VCaP (cell line): ENCODE results near the gene KXD1.

Source experiments
- H3K27ac ChIP-seq: fragments of 450-650 bp; 2 replicates; pipeline ENCODE4 v1.5.1; 2017
- CTCF ChIP-seq: fragments of 450-650 bp; conservative IDR thresholded peaks from 2 replicates; pipeline ENCODE4 v1.5.1; 2017; ENCODE audit warnings: mild to moderate bottlenecking, moderate library complexity

KXD1 gene

GRCh38 chr19:18557411-18558201 is at the start of gene KXD1:
Gene KXD1, plus strand, starts transcription at chr19:18557870. Its CDS starts 4,187 bp downstream, at chr19:18562057.
- H3K27ac ChIP-seq = peak within 1 kb of the TSS; percentile 83
- no peak for TF ChIP-seq CTCF

- peak overlapping the region; percentile 94 for H3K27ac ChIP-seq
- TF ChIP-seq CTCF = no peak
Measured at GRCh38 chr19:18508585-18508984, 49.1 kb upstream of the KXD1 start.

GRCh38 chr19:18510216-18510615 is 47.5 kb upstream of the KXD1 start:
- no peak for TF ChIP-seq CTCF

GRCh38 chr19:18513868-18514267 is 43.8 kb upstream of the KXD1 start:
- H3K27ac ChIP-seq = no peak overlapping the region
- TF ChIP-seq CTCF = no peak

More at GRCh38 chr19:18510216-18510615, 47.5 kb upstream of the KXD1 start:
- H3K27ac ChIP-seq = peak overlapping the region; percentile 94; the same call in 1 of the 2 replicates

- H3K27ac ChIP-seq = peak overlapping the region; percentile 9; the same call in 1 of the 2 replicates
- TF ChIP-seq CTCF = no peak
Measured at GRCh38 chr19:18514800-18515682, 42.6 kb upstream of the KXD1 start.

GRCh38 chr19:18515959-18516358 is 41.7 kb upstream of the KXD1 start:
- TF ChIP-seq CTCF = no peak
- no peak overlapping the region; the same call in 1 of the 2 replicates for H3K27ac ChIP-seq

- 0 out of 2 replicates have a peak overlapping the region, but pooled peaks have one; percentile 93 for H3K27ac ChIP-seq
- no peak for TF ChIP-seq CTCF
Measured at GRCh38 chr19:18517606-18518005, 40.1 kb upstream of the KXD1 start.
